A673 (cell line): Measurements from ENCODE around the gene DUS1L. TPM values are rescaled to one million over a fixed set of nuclear protein-coding genes. Genes with fewer than 3 reads are reported as not detected.
"Not testable (repeated sequence)": the region's sequence is repeated elsewhere in the genome, so short reads cannot be mapped to it uniquely, and the experiment has no call there.

Source experiments
- BruUV-seq: library from RNA; stranded (reverse); fragments of 400-500 nt; replicated peaks from 2 replicates; lab custom pipeline; 2021; lab: Mats Ljungman, UMichigan
- CTCF ChIA-PET: fragments of 300-600 bp; sonication (Branson Sonifier 250); formaldehyde crosslinking; loops from one replicate; lab custom pipeline; 2022; ENCODE audit warnings: antibody characterized with exemption; lab: Charles Lee
- POLR2A ChIA-PET: fragments of 300-600 bp; sonication (Branson Sonifier 250); formaldehyde crosslinking; loops from one replicate; lab custom pipeline; 2022; ENCODE audit warnings: antibody characterized with exemption; ENCODE audit not compliant: low non-redundant PET; lab: Charles Lee
- DNase-seq: peaks from one replicate; pipeline ENCODE4 v3.0.0-alpha.2; 2015; ENCODE audit warnings: low spot score
- H3K27ac ChIP-seq: fragments of 200-600 bp; sonication (generic); 2 replicates; pipeline ENCODE4 v1.5.1; 2016; ENCODE audit warnings: mixed run types, low read depth, mild to moderate bottlenecking, mixed read lengths, antibody characterized with exemption, low read length; ENCODE audit not compliant: poor library complexity, severe bottlenecking
- H3K27me3 ChIP-seq: fragments of 200-600 bp; sonication (generic); replicated peaks from 2 replicates; pipeline ENCODE4 v1.6.1; 2017; ENCODE audit warnings: mixed run types, low read depth, mild to moderate bottlenecking, mixed read lengths, antibody characterized with exemption, low read length; ENCODE audit not compliant: insufficient read depth, poor library complexity
- H3K36me3 ChIP-seq: fragments of 200-600 bp; sonication (generic); 2 replicates; pipeline ENCODE4 v1.6.1; 2016; ENCODE audit warnings: mixed run types, mild to moderate bottlenecking, mixed read lengths, antibody characterized with exemption, low read length; ENCODE audit not compliant: insufficient read depth, poor library complexity, severe bottlenecking
- H3K4me1 ChIP-seq: fragments of 200-600 bp; sonication (generic); 2 replicates; pipeline ENCODE4 v1.6.1; 2017; ENCODE audit warnings: mixed run types, mild to moderate bottlenecking, mixed read lengths, antibody characterized with exemption, low read length; ENCODE audit not compliant: insufficient read depth, poor library complexity, severe bottlenecking
- H3K4me3 ChIP-seq: fragments of 200-600 bp; sonication (generic); 2 replicates; pipeline ENCODE4 v1.5.1; 2016; ENCODE audit warnings: low read depth, mixed run types, mild to moderate bottlenecking, mixed read lengths, low read length; ENCODE audit not compliant: poor library complexity, severe bottlenecking
- H3K9me3 ChIP-seq: fragments of 200-600 bp; sonication (generic); 2 replicates; pipeline ENCODE4 v1.6.1; 2016; ENCODE audit warnings: mixed run types, low read depth, mild to moderate bottlenecking, mixed read lengths, antibody characterized with exemption, low read length; ENCODE audit not compliant: poor library complexity, severe bottlenecking
- CTCF ChIP-seq: fragments of 300-800, 200-600 bp; sonication (generic); conservative IDR thresholded peaks from 2 replicates; pipeline ENCODE4 v1.5.1; 2017; ENCODE audit warnings: low read depth, mild to moderate bottlenecking, antibody characterized with exemption, low read length, moderate library complexity, mixed read lengths
- EZH2 ChIP-seq: fragments of 200-600 bp; sonication (generic); IDR thresholded peaks from 2 replicates; pipeline ENCODE4 v1.6.1; 2017; ENCODE audit warnings: borderline replicate concordance, low read depth, mild to moderate bottlenecking, mixed read lengths, antibody characterized with exemption, low read length; ENCODE audit not compliant: poor library complexity, severe bottlenecking
- intact Hi-C: fragments of 100-400 bp; cut with micrococcal nuclease; formaldehyde crosslinking; loops from one replicate; pipeline ENCODE4 v1.10.0; 2022; ENCODE audit not compliant: unreplicated experiment
- total RNA-seq: library from RNA; stranded (reverse); gene quantifications from 2 replicates; pipeline ENCODE4 v1.2.3, GENCODE V29; 2021

The DUS1L gene
- total RNA-seq, 1 experiment from 2014 or later: 143 TPM

- Histone ChIP-seq H3K27ac (no peak overlapping the region), H3K36me3 (peaks cover 5% of the 10 kb centered on the region), H3K9me3 (no peaks in the 10 kb centered on the region), H3K4me3 (no peak overlapping the region), H3K27me3 (no peaks in the 10 kb centered on the region), H3K4me1 (no peaks in the 10 kb centered on the region)
- CTCF ChIA-PET: no interaction called here
- intact Hi-C loops: no loop called here
- TF ChIP-seq EZH2: no peak
- no peak for TF ChIP-seq CTCF
- BruUV-seq: no TSS peak
- POLR2A ChIA-PET: no interaction called here
- no peak for DNase-seq
Observed at GRCh38 chr17:82042649-82043048, 23.0 kb downstream of the DUS1L start.

GRCh38 chr17:82041144-82041814 lies 24.3 kb downstream of the DUS1L start:
- H3K4me3 ChIP-seq: no peak overlapping the region
- no peaks in the 10 kb centered on the region for H3K27me3 ChIP-seq
- no peaks in the 10 kb centered on the region for H3K9me3 ChIP-seq
- no peak for TF ChIP-seq EZH2
- no peak for TF ChIP-seq CTCF
- no peak for DNase-seq
- ChIA-PET POLR2A (no interaction called here), CTCF (interaction anchor here (0.7 kb wide), 1 partner anchor 10 kb away, joined by 4 read pairs; no protein-coding TSS in a partner anchor)
- H3K27ac ChIP-seq: no peak overlapping the region
- intact Hi-C loops: no loop called here
- no peaks in the 10 kb centered on the region for H3K36me3 ChIP-seq
- BruUV-seq: no TSS peak
- H3K4me1 ChIP-seq: peaks cover 5% of the 10 kb centered on the region

GRCh38 chr17:82039695-82040299 lies 25.8 kb downstream of the DUS1L start:
- no TSS peak for BruUV-seq
- Histone ChIP-seq H3K4me1 (peaks cover 11% of the 10 kb centered on the region), H3K36me3 (no peaks in the 10 kb centered on the region), H3K4me3 (no peak overlapping the region), H3K27me3 (no peaks in the 10 kb centered on the region), H3K27ac (no peak overlapping the region), H3K9me3 (no peaks in the 10 kb centered on the region)
- no peak for TF ChIP-seq CTCF
- no peak for TF ChIP-seq EZH2
- CTCF ChIA-PET: no interaction called here
- no peak for DNase-seq
- POLR2A ChIA-PET: no interaction called here
- intact Hi-C loops: loop anchor here (5.0 kb wide), 1 partner anchor 58 kb away; the partner anchor contains the start of gene FASN

GRCh38 chr17:82038796-82039409 lies 26.7 kb downstream of the DUS1L start:
- H3K9me3 ChIP-seq, H3K27me3 ChIP-seq, H3K36me3 ChIP-seq, DNase-seq, BruUV-seq, POLR2A ChIA-PET, H3K4me3 ChIP-seq, CTCF ChIA-PET, H3K27ac ChIP-seq: not testable (repeated sequence)
- H3K4me1 ChIP-seq: peaks cover 11% of the 10 kb centered on the region
- intact Hi-C loops: loop anchor here (5.0 kb wide), 1 partner anchor 58 kb away; the partner anchor contains the start of gene FASN
